ENCODE results near the gene ZNF469.

GRCh38 chr16:88363239-88363891, 19.4 kb upstream of the ZNF469 start:
- TF ChIP-seq POLR2A (IDR thresholded peaks at IDR 0.05; ENCODE audit: low read depth, low read length) = no peak
- no peak for TF ChIP-seq TAF1 (IDR thresholded peaks at IDR 0.05; ENCODE audit: borderline replicate concordance, low read depth, low read length)

Measured in GM12892 (cell line).